GM21447 (cell line): ENCODE data around the gene DEPDC7.
A peak's percentile ranks its signal among the peaks of the same experiment; 100 is the strongest.
"Not testable (repeated sequence)": the region's sequence is repeated elsewhere in the genome, so short reads cannot be mapped to it uniquely, and the experiment has no call there.

Experiments used
- ATAC-seq: cut with Tn5 transposase; IDR thresholded peaks from one replicate; pipeline ENCODE4 v1.9.1; 2021; ENCODE audit not compliant: unreplicated experiment

Gene DEPDC7

DNA sequence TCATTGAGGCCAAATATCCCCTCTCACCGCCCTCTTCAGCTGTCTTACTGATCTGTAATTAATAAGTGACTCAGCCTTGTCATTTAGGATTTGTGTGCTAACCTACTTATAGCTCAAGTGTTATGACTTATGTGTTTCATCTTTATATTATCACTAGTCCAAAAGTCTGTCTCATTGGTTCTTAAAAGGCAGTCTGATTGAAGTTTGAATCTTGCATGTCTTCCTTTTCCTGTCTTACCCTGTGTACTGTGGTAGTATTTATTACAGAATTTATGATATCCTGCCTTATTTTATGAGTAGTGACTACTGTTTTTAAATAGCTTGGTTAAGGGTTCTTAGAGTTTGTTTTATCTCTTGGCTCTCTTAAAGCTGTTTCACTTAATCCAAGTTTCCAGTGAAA, 6.3 kb downstream of the DEPDC7 start:
- no peak for ATAC-seq

DNA sequence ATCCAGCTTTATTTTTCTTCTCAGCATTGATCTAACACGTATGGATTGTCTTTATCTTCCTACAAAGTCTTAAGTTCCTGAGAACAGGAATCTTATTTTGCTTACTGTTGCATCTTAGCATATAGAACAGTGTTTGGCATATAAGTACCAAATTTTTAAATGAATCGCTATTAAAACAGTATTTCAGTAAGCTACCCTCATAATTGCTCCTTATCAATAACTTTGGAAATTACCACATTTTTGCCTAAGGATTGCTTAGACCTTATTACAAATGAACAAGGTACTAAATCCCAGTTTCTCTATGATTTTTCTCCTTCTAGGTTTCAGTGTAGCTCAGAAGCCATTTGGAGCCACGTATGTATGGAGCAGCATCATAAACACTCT, 9.7 kb downstream of the DEPDC7 start:
- no peak for ATAC-seq

DNA sequence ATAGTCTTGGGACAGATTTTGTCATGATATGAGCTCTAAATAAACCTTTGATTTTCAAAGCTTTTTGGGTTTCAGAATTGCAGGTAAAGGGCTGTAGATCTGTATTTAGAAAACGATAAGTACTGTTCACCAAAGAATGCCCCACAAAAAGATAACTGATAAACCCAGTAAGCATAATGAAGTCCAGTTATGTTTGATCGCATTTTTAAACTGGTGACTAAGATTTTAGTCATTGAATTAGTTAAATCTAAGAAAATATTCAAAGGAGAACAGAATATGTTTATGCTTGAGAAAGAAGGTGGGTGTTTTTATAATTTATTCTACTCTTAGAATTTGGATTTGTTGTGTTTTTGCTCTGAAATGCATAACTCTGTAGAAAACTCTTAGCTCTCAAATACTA, 11.6 kb downstream of the DEPDC7 start:
- ATAC-seq: no peak

DNA sequence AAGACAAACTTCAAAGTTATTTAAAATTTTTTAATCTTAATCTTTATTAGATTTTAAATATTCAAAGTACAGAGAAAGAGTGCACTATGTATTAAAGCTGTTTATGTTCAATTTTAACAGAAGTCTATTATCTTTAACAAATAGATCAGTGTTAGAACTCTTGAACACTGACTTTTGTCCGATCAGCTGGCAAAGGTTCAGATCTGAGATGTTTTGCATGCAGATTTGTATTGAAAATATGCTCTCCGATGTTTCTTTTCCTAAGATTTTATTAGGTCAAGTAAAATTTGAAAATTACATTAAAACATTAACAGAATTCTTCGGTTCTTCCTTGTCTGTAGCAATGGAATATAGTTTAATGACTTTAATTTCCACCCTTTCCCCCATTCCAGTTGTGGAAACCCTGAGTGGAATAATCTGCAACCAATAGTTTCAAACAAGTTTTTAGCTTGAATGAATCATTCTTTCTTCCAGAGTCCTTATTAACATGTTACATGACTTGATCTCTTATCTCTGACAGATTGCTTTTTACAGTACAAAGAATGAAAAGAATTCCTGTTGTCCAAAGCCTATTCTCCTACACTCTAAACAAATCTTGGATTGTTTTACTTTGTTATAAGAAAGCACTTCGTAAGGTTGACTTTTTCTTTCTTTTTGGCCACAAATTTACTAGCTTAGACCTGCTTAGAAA, 12.3 kb downstream of the DEPDC7 start:
- ATAC-seq: no peak

DNA sequence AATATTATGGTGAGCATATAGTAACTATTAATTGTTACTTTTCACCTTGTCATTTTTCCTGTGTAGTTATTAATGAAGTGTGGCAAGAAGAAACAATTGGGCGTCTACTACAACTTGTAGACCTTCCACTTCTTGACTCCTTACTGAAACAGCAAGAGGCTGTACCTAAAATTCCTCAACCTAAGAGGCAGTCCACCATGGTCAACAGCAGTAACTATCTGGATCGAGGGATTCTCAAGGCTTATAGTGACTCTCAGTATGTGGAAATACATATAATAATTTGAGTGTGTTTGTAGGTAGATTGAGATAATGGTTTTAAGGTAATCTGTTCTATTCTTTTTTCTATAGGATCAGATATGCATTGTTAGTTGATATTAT, 12.8 kb downstream of the DEPDC7 start:
- no peak for ATAC-seq

DNA sequence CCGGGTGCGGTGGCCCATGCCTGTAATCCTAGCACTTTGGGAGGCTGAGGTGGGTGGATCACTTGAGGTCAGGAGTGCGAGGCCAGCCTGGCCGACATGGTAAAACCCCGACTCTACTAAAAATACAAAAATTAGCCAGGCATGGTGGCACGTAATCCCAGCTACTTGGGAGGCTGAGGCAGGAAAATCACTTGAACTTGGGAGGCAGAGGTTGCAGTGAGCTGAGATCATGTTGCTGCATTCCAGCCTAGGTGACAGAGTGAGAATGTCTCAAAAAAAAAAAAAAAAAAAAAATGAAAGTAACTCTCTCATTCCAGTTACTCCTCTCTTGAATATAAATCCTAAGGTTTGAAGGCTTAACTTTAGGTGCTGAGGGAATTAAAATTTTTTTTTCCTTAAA, 13.5 kb downstream of the DEPDC7 start:
- not testable (repeated sequence) for ATAC-seq

DNA sequence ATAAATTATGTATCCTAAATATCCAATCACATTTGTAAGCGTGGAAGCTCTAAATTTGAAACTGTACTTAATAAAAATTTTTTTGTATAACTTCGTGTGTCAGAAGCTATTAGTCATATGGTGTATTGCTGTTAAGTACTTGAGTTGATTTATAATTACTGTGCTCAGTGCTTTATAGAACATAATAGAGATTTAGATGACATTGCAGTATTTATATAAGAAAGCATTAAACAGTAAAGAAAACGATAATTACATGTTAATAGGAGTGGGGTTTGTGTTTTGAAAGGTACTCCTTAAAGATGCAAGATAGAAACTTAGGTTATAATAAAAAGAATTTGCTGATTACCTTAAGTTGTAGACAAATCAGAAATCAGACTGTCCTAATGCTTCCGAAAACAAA, 17.8 kb downstream of the DEPDC7 start:
- no peak for ATAC-seq

DNA sequence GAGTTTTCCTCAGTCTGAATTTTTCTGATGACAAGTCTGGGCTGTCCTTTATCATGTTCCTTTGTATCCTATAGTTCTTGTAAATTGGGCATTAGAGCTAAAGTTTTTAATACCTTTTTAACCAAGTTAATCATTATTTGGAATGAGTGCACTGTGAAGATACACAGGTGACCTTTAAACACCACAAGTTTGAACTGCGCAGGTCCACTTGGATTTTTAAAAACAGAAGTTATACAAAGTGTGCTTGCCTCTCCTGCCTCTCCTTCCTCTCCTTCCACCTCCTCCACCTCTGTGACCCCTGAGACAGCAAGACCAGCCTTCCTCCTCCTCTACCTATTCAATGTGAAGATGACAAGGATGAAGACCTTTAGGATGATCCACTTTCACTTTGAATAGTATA, 19.3 kb downstream of the DEPDC7 start:
- ATAC-seq: no peak

DNA sequence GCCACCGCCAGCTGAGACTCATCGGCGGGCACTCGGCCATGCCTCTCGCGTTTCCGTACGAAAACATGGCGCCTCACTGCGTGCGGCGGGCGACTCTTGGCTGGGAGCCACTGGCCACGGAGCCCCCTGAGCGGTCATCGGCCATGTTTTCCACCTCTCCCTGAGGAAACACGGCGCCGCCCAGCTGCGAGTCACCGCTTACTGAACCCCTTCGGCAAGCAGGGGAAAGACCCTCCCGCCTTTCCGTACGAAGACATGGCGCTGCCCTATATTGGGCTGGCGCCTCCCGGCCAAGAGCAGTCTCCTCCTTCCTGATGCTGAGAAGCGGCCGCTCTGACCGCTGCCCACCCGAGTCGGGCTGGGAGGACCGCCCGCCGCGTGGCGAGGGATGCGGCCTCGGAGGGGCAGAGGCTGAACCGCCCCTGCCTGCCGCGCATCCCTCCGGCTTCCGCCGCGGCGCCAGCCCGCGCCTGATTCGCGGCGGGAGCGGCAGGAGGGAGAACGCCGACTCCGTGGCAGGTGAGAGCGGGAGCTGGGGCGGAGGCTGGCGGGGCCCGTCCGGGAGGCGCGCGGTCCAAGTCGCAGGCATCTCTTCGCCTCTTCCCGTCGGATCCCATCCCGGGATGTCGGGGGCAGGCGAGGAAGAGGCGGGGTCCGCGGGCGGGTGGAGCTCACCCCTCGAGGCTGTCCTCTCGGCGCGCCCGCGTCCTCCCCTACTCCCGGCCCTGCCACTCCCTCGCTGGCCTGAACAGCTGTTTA, 23.8 kb downstream of the DEPDC7 start, which contains the start of gene TCP11L1:
Gene TCP11L1, plus strand, starts transcription at position 299 of the 759 bp plus-strand sequence. CDS start 4,202 bp downstream, outside the sequence.
- peak; percentile 68 for ATAC-seq

DNA sequence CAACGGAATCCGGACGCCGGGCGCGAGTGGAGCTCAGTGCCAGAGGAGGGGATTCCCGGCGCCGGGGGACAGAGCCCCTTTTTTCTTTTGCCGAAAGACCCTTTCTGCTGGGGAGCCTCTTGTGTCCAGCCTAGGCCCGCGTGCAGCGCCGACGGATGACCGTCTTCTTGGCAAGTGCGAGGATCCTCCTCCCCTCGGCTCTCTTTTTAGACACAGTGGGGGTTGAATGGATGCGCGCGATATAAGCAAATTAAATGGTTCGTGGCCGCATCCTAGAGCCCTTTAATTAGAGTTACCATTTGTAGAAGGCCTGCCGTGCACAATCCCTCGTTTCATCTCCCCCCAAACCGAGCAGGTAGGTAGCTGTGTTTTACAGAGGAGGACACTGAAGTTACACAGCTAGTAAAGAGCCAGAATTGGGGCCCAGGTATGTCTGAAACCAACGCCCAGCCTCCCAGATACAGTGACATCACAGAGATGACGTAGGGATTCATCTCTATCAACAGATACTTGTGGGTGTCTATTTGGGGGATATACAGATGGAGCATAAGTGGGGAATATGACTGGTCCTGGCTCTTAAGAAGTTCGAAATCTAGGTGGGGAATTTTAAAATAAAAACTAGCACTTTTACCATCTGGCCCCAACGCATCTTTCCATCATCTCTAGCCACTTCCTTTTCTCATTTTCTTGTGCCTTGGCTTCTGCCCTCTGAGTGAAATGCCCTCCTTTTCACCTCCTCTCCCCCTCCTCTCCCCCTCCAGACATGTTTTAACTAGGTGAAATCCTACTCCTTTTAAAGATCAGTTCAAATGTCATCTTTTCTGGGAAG, 24.6 kb downstream of the DEPDC7 start:
- peak; percentile 31 for ATAC-seq

DNA sequence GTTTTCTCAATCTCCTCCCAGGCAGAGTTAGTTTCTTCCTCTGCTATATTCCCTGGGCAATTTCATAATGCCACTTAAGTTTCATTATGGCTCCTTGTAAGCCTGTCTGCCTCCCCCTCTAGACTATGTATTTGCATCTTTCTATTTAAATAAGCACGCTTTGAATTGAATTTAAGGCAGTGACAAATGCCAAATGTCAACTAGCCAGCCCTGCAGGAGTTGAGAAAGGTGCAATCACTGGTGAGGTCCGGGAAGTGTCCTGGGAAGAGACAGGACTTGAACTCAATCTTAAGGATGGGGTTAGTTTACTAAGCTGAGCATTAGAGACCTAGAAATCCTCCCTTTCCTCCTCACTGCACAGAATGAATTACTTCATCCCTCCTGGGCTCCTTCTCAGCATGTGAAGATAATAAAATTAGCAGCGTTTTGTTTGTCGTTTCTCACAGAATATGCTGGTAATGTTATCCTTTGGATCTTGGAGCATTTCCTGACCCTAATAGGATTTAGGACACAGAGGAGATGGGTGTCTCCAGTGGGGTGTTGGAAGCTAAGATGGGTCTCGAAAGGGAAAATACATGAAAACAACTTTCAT, 25.3 kb downstream of the DEPDC7 start:
- no peak for ATAC-seq

DNA sequence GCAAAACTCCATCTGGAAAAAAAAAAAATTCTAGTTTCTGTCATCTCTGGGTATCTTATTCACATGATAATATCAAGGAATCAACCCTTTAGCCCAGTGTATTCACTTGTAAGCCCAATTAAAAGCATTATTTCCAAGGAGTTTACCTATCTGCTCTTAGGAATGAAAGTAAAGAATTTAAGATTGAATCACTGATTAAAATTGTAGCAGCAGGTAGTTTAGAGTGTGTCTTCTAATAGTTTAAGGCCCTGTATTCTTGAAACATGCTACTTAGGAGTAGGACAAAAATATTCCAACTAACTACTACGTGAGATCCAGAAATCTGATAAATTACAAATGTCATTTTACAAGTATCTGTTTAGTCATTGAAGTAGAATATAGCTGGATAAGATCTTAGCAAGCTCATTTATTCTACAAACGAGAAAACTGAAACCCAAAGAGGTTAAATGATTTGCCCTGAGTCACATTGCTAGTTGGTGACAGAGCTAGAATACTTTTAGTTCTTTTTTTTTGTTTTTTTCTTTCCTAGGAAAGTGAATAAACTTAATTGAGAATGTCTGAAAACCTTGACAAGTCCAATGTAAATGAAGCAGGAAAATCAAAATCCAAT, 27.6 kb downstream of the DEPDC7 start:
- no peak for ATAC-seq

DNA sequence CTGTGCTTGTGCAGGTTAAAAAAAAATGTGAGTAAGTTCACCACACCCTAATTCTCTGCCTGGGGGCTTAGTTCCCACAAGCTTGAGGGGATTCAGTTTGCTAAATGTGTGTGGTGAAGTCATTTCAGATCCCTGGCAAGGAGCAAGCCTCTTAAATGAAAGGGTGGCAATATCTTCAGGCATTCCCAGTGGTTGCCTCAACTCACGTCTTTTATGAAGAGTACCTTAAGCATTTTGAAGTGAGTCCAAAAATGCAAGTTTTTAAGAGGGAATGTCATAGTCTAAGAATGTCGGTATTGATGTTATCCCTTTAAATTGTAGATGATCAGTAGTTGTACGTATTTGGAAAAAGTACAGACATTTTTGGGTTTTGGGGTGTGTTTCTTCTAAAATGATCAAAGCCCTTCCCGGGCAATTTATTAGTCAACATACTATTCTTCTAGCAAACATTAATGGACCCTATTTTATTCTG, 28.6 kb downstream of the DEPDC7 start:
- ATAC-seq: no peak

DNA sequence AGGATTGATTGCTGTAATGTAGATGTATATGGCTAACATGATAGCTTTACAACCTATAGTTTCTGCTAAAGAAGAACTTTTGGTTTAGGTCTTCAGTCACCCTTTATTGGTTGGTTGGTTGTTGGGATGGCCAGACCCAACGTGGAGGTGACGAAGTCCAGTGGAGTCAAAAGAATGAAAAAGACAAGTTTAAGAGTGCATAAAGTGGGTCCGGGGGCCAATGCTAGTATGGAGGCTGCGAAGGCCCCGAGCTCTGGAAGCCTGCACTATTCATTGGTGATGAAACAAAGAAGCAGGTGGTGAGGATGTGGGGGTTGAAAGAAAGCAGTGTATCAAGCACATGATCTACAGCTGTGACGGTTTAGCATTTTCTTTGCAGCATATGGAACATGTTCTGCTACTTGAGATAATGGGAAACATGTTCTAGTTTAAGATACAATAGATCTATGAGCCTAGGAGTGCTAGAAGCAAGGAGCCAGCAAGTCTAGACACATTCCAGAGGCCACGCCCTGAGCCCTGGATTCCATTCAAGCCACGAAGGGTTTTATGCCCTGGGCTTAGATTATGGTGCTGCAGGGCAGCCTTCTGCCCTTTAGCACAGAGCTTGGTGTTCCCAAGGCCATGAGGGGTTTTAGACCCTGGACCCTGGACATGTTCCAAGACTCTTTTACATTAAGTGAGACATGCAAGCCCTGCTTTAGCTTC, 30.0 kb downstream of the DEPDC7 start:
- no peak for ATAC-seq

DNA sequence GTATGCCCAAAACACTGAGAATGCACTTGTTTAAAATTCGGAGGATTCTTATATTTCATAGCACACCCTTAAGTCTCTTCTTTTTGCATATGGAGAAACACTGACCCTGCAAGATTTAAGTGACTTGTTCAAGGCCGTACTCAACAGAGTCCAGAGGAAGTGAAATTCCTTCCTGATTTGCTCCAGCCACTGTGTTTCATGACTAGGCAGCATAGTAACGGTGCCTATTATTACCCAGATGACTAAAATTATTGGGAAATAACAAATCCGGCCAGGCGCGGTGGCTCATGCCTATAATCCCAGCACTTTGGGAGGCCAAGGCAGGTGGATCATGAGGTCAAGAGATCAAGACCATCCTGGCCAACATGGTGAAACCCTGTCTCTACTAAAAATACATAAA, 33.0 kb downstream of the DEPDC7 start:
- ATAC-seq: not testable (repeated sequence)

DNA sequence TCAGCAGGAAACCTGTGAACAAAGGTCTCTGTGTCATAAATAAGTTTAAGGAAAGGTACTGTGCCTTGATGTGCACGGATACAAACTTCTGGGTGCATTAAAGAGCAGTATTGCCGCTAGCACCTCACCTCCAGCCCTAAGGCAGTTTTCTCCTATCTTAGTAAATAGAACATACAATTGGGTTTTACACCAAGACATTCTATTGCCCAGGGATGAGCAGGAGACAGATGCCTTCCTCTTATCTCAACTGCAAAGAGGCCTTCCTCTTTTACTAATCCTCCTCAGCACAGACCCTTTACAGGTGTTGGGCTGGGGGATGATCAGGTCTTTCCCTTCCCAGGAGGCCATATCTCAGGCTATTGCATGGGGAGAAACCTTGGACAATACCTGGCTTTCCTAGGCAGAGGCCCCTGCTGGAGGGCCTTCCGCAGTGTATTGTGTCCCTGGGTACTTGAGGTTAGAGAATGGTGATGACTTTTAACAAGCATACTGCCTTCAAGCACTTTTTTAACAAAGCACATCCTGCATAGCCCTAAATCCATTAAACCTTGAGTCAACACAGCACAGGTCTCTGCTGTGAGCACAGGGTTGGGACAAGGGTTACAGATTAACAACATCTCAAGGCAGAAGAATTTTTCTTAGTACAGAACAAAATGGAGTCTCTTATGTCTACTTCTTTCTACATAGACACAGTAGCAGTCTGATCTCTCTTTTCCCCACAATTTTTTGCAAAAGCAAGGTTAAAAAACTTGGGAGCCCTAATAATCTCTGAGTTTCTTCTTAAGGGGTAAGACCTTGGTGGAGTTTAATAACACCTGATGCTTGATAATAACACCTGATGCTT, 34.1 kb downstream of the DEPDC7 start:
- not testable (repeated sequence) for ATAC-seq

DNA sequence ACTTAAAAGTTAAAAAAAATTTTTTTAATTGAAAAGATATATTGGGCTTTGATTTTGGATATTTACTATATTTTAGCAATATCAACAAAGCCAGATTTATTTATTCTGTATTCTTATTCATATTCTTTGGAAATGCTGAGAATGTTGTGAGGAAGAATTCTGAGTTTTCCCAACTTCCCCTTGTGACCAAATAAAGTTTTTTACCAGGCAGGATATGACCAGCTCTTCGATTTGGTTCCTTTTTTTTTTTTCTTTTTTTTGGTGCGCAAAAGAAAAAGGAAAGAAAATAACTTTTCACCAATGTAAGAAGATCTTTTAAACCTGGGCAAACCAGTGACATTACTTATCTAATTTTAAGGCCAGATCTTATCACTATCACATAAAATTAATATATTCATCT, 36.6 kb downstream of the DEPDC7 start:
- no peak for ATAC-seq

DNA sequence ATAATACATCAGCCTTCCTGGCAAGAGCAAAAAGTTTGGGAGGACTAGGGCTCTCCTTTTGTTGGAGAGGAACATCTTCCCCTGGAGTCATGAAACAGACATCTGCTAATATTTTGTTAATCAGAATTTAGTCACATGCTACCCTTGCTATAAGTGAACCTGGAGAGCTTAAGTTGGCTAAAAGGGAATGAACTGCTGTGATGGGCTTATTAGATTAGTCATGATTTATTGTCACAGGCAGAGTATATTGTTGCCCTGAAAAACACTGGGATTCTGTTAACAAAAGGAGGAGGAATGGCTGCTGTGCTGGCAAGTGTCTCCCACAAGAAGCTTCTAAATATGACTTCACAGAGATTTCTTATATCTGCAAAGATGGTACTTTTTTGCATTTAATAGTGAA, 39.7 kb downstream of the DEPDC7 start:
- ATAC-seq: no peak

DNA sequence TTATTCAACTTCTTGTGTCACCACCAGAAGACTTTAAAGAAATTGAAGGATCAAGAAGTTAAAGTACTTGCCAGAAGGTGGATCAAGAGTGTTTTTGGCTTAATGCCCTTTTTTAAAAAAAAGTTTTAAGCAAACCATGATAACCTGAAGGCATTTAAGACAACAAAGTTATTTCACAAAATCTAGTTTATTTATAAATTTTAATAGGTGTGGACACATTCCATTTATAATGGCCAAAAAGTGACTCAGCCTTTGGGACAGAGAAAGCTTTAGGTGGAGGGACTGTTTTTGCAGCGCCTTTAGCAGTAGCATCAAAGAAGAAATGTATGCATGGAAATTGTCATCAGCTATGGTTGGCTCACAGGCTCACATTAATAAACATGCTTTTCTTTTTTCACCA, 41.6 kb downstream of the DEPDC7 start:
- ATAC-seq: no peak
